Astrocyte (in vitro differentiated cells and primary cell): ENCODE measurements around the gene AKAIN1. TPM values are rescaled to one million over a fixed set of nuclear protein-coding genes. Genes with fewer than 3 reads are reported as not detected.

Experiments used
- DNase-seq: peaks from one replicate; pipeline ENCODE4 v3.0.0-alpha.2; 2010; ENCODE audit warnings: low read depth
- FAIRE-seq: peaks from 2 replicates; lab custom pipeline; 2011; peaks lifted over from hg19 to GRCh38; lab: Jason Lieb, UNC
- H2AFZ ChIP-seq: 2 replicates; pipeline ENCODE4 v1.6.0; 2012; ENCODE audit warnings: low read depth, low read length, inconsistent platforms
- H3K27ac ChIP-seq: 2 replicates; pipeline ENCODE4 v1.5.1; 2011; ENCODE audit warnings: low read depth, low read length, inconsistent platforms
- H3K27me3 ChIP-seq: 2 replicates; pipeline ENCODE4 v1.6.0; 2011; ENCODE audit warnings: low read length, inconsistent platforms; ENCODE audit not compliant: insufficient read depth
- H3K36me3 ChIP-seq: 2 replicates; pipeline ENCODE4 v1.5.1; 2011; ENCODE audit warnings: low read length, inconsistent platforms; ENCODE audit not compliant: insufficient read depth
- H3K4me1 ChIP-seq: 2 replicates; pipeline ENCODE4 v1.5.1; 2011; ENCODE audit warnings: low read length, inconsistent platforms; ENCODE audit not compliant: insufficient read depth
- H3K4me2 ChIP-seq: 2 replicates; pipeline ENCODE4 v1.6.0; 2012; ENCODE audit warnings: low read length, inconsistent platforms
- H3K4me3 ChIP-seq: 2 replicates; pipeline ENCODE4 v1.5.1; 2011; ENCODE audit warnings: low read depth, mild to moderate bottlenecking, low read length, inconsistent platforms; ENCODE audit not compliant: insufficient read depth
- H3K79me2 ChIP-seq: 2 replicates; pipeline ENCODE4 v1.6.0; 2012; ENCODE audit warnings: mild to moderate bottlenecking, low read length, inconsistent platforms; ENCODE audit not compliant: insufficient read depth
- H3K9ac ChIP-seq: 2 replicates; pipeline ENCODE4 v1.6.0; 2012; ENCODE audit warnings: mild to moderate bottlenecking, low read length, inconsistent platforms
- H3K9me3 ChIP-seq: 2 replicates; pipeline ENCODE4 v1.5.1; 2012; ENCODE audit warnings: low read depth, mild to moderate bottlenecking, low read length, inconsistent platforms; ENCODE audit not compliant: insufficient read depth
- H4K20me1 ChIP-seq: 2 replicates; pipeline ENCODE4 v1.6.0; 2012; ENCODE audit warnings: low read length, inconsistent platforms; ENCODE audit not compliant: insufficient read depth
- H3K27ac Mint-ChIP-seq: one replicate; pipeline ENCODE4 v1.8.0; 2021; ENCODE audit warnings: mild to moderate bottlenecking, mixed read lengths; ENCODE audit not compliant: unreplicated experiment
- H3K27me3 Mint-ChIP-seq: one replicate; pipeline ENCODE4 v1.8.0; 2021; ENCODE audit warnings: low read depth, mixed read lengths; ENCODE audit not compliant: unreplicated experiment
- H3K36me3 Mint-ChIP-seq: one replicate; pipeline ENCODE4 v1.8.0; 2021; ENCODE audit warnings: low read depth, mixed read lengths; ENCODE audit not compliant: unreplicated experiment
- H3K4me1 Mint-ChIP-seq: one replicate; pipeline ENCODE4 v1.8.0; 2021; ENCODE audit warnings: low read depth, mixed read lengths; ENCODE audit not compliant: unreplicated experiment
- H3K4me3 Mint-ChIP-seq: one replicate; pipeline ENCODE4 v1.8.0; 2021; ENCODE audit warnings: mild to moderate bottlenecking, moderate library complexity, mixed read lengths; ENCODE audit not compliant: unreplicated experiment
- H3K9me3 Mint-ChIP-seq: one replicate; pipeline ENCODE4 v1.8.0; 2021; ENCODE audit warnings: mild to moderate bottlenecking, mixed read lengths; ENCODE audit not compliant: unreplicated experiment
- EZH2 ChIP-seq: IDR thresholded peaks from 2 replicates; pipeline ENCODE4 v1.6.1; 2012; ENCODE audit warnings: mild to moderate bottlenecking, low read length, inconsistent platforms; ENCODE audit not compliant: insufficient read depth
- total RNA-seq: library from RNA; stranded (reverse); gene quantifications from 2 replicates; pipeline ENCODE4 v1.2.1, GENCODE V29; 2021
- TF ChIP-seq, protein P1 (sequence below): IDR thresholded peaks from 2 replicates; pipeline ENCODE4 v1.5.1; 2011; ENCODE audit warnings: low read depth, mild to moderate bottlenecking, inconsistent platforms, low read length, moderate library complexity; ENCODE audit not compliant: insufficient read depth

AKAIN1 gene
- total RNA-seq, 1 donor from 2014 or later, result not detected

DNA sequence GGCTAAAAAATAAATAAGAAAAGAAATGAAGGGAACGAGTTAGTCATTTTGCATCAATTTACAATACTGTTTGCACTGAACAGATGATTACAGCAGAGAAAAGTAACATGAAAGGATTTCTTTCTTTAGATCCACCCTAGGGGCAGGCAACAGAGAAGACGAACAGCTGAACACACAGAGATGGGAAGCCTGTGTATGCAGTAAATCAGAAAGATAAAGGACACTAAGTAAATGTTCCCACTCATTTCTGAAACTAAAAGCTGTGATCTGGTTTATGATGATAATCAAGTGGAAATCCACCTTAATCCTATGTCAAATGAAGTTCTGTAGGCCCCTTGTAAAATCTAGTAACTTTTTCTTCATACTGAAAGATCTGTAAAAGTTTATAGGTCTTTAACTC lies 54.2 kb downstream of the AKAIN1 start:
- Mint-ChIP-seq H3K27me3 (no peaks in the 10 kb centered on the region), H3K36me3 (no peaks in the 10 kb centered on the region), H3K27ac (no peak overlapping the region), H3K4me1 (peaks cover 6% of the 10 kb centered on the region), H3K4me3 (no peak overlapping the region), H3K9me3 (no peaks in the 10 kb centered on the region)
- no peak overlapping the region for H3K27ac ChIP-seq
- H3K9me3 ChIP-seq, result no peaks in the 10 kb centered on the region
- no peaks in the 10 kb centered on the region for H3K79me2 ChIP-seq
- no peak overlapping the region for H2AFZ ChIP-seq
- DNase-seq (no peak), FAIRE-seq (no peak)
- no peak for TF ChIP-seq EZH2
- TF ChIP-seq, protein P1, sequence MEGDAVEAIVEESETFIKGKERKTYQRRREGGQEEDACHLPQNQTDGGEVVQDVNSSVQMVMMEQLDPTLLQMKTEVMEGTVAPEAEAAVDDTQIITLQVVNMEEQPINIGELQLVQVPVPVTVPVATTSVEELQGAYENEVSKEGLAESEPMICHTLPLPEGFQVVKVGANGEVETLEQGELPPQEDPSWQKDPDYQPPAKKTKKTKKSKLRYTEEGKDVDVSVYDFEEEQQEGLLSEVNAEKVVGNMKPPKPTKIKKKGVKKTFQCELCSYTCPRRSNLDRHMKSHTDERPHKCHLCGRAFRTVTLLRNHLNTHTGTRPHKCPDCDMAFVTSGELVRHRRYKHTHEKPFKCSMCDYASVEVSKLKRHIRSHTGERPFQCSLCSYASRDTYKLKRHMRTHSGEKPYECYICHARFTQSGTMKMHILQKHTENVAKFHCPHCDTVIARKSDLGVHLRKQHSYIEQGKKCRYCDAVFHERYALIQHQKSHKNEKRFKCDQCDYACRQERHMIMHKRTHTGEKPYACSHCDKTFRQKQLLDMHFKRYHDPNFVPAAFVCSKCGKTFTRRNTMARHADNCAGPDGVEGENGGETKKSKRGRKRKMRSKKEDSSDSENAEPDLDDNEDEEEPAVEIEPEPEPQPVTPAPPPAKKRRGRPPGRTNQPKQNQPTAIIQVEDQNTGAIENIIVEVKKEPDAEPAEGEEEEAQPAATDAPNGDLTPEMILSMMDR, result no peak
- no peaks in the 10 kb centered on the region for H3K36me3 ChIP-seq
- H3K27me3 ChIP-seq, result no peaks in the 10 kb centered on the region
- H4K20me1 ChIP-seq, result no peaks in the 10 kb centered on the region
- no peaks in the 10 kb centered on the region for H3K4me1 ChIP-seq
- H3K4me2 ChIP-seq, result no peak overlapping the region
- H3K9ac ChIP-seq, result no peak overlapping the region
- H3K4me3 ChIP-seq, result no peak overlapping the region

DNA sequence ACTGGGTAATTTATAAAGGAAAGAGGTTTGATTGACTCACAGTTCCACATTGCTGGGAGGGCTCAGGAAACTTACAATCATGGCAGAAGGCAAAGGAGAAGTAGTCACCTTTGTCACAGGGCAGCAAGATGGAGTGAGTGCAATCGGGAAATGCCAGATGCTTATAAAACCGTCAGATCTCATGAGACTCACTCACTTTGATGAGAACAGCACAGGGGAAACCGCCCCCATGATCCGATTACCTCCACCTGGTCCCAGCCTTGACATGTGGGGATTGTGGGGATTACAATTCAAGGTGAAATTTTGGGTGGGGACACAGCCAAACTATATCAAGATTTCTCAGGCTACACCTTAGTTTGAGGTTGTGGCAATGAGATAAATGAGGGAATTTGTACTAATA lies 54.9 kb downstream of the AKAIN1 start:
- H3K9me3 Mint-ChIP-seq, result no peaks in the 10 kb centered on the region
- H3K27ac Mint-ChIP-seq, result no peak overlapping the region
- H3K9ac ChIP-seq, result no peak overlapping the region
- FAIRE-seq, result no peak
- no peak overlapping the region for H3K4me3 Mint-ChIP-seq
- no peaks in the 10 kb centered on the region for H3K36me3 ChIP-seq
- no peaks in the 10 kb centered on the region for H4K20me1 ChIP-seq
- no peak overlapping the region for H2AFZ ChIP-seq
- TF ChIP-seq, protein P1, result no peak
- no peak for TF ChIP-seq EZH2
- H3K4me1 ChIP-seq, result no peaks in the 10 kb centered on the region
- no peak for DNase-seq
- no peak overlapping the region for H3K27ac ChIP-seq
- peaks cover 6% of the 10 kb centered on the region for H3K4me1 Mint-ChIP-seq
- no peaks in the 10 kb centered on the region for H3K36me3 Mint-ChIP-seq
- no peaks in the 10 kb centered on the region for H3K27me3 Mint-ChIP-seq
- no peaks in the 10 kb centered on the region for H3K79me2 ChIP-seq
- H3K4me2 ChIP-seq, result no peak overlapping the region
- no peaks in the 10 kb centered on the region for H3K9me3 ChIP-seq
- H3K4me3 ChIP-seq, result no peak overlapping the region
- no peaks in the 10 kb centered on the region for H3K27me3 ChIP-seq

DNA sequence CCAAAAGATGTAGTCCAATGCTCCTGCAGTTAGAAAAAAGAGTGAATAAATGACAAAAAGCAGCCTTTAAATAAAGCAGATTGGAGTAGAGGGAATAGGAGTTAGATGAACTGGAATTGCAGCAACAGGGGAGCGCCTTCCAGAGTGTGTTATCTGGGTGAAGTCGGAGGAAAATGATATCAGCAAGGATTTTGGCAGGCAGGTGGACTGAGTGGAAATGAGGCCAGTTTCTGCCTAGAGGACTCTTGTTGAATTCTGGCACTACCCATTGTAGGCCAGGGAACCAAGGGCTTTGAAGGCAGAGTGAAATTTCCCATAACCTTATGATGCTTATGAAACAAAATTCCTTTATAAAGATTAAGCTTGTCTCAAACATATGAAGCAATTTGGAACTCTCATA lies 59.8 kb downstream of the AKAIN1 start:
- Histone ChIP-seq H4K20me1 (no peaks in the 10 kb centered on the region), H3K27ac (no peak overlapping the region), H3K9me3 (peaks cover 2% of the 10 kb centered on the region), H3K27me3 (no peaks in the 10 kb centered on the region), H3K4me1 (no peaks in the 10 kb centered on the region), H3K4me2 (no peak overlapping the region), H2AFZ (no peak overlapping the region), H3K36me3 (no peaks in the 10 kb centered on the region), H3K79me2 (no peaks in the 10 kb centered on the region), H3K4me3 (no peak overlapping the region), H3K9ac (no peak overlapping the region)
- FAIRE-seq, result no peak
- Mint-ChIP-seq H3K36me3 (no peaks in the 10 kb centered on the region), H3K9me3 (no peaks in the 10 kb centered on the region), H3K27me3 (no peaks in the 10 kb centered on the region), H3K27ac (no peak overlapping the region), H3K4me1 (no peaks in the 10 kb centered on the region), H3K4me3 (no peak overlapping the region)
- no peak for TF ChIP-seq EZH2
- TF ChIP-seq, protein P1, result no peak
- DNase-seq, result no peak
